ENCODE measurements around the gene CHRND. TPM values are rescaled to one million over a fixed set of nuclear protein-coding genes. Genes with fewer than 3 reads are reported as not detected.

Gene CHRND
- total RNA-seq, 4 donors from 2014 or later: not detected

GRCh38 chr2:232493701-232494474 is 32.1 kb upstream of the CHRND start:
- no peak for ATAC-seq (ENCODE audit: low FRiP score)
- no peak for DNase-seq (ENCODE audit: low spot score)
- TF ChIP-seq, protein P1, sequence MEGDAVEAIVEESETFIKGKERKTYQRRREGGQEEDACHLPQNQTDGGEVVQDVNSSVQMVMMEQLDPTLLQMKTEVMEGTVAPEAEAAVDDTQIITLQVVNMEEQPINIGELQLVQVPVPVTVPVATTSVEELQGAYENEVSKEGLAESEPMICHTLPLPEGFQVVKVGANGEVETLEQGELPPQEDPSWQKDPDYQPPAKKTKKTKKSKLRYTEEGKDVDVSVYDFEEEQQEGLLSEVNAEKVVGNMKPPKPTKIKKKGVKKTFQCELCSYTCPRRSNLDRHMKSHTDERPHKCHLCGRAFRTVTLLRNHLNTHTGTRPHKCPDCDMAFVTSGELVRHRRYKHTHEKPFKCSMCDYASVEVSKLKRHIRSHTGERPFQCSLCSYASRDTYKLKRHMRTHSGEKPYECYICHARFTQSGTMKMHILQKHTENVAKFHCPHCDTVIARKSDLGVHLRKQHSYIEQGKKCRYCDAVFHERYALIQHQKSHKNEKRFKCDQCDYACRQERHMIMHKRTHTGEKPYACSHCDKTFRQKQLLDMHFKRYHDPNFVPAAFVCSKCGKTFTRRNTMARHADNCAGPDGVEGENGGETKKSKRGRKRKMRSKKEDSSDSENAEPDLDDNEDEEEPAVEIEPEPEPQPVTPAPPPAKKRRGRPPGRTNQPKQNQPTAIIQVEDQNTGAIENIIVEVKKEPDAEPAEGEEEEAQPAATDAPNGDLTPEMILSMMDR (IDR thresholded peaks at IDR 0.05): no peak

DNA sequence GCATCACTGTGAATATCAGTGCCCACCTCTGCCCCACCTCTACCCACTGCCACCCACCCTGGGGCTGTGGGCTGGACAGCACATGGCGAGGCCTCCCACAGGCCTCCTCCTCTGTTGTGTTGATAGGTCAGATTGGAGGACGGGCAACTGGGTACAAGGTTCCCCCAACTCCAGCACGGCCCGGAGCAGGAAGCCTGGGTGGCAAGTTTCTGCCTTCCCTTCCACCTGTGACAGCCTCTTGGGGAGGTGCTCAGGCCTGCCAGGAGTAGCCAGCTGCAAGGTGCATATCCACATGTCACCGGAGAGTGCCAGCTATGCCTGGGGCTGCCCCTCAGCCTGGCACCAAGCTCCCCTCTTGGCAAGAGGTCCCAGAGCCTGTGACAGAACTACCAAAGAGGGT is 31.4 kb upstream of the CHRND start:
- TF ChIP-seq, protein P1 (IDR thresholded peaks at IDR 0.05): no peak
- no peak for DNase-seq (ENCODE audit: low spot score)
- no peak for ATAC-seq (ENCODE audit: low FRiP score)

DNA sequence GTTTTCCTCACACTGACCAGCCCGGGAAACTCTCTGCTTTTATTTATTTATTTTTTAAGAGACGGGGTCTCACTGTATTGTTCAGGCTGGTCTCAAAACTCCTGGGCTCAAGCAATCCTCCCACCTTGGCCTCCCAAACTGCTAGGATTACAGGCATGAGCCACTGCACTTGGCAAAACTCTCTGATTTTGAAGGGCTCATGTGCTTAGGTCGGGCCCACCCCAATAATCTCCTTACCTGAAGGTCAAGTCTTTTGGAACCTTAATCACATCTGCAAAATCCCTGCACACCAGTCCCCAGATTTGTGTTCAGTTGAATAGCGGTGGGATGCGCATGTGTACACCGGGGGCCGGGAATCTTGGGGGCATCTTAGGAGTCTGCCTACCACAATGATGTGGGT is 30.7 kb upstream of the CHRND start:
- ATAC-seq (ENCODE audit: low FRiP score) (no peak), DNase-seq (ENCODE audit: low spot score) (no peak)
- TF ChIP-seq, protein P1 (IDR thresholded peaks at IDR 0.05): no peak

DNA sequence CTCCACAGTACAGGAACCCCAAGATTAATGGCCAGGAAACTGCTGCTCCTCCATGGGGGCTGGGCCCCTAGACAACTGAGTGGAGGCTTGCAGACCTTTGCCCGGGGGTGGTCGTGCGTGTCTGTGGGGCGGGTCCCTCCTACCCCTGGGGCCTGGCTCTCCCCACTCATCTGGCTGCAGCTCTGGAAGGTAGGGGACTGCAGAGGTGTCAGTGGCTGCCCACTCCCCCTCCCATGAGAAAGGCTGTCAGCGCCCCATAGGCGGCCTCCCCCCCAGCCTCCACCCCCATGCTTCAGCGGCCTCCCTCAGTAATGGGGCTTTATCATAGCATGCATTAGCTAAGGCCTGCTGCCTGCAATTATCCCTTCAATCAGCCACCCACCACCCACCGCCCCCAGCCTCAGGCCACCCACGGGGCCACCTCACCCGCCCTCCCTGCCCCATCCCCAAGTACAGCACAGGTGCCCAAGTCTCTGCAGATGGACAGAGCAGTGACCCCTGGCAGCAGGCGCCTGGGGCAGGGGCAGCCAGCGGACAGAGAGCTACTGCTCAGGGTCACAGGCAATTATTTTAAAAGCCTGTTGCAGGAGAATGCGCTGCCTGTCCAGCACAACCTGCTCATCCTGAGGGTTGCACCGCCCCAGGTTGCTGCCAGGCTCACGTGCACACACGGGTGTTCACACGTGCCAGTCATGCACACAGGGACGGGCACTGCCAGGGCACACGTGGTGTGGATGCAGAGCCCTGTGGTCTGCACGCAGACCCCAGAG is 29.3 kb upstream of the CHRND start:
- ATAC-seq (ENCODE audit: low FRiP score): no peak
- no peak for DNase-seq (ENCODE audit: low spot score)

DNA sequence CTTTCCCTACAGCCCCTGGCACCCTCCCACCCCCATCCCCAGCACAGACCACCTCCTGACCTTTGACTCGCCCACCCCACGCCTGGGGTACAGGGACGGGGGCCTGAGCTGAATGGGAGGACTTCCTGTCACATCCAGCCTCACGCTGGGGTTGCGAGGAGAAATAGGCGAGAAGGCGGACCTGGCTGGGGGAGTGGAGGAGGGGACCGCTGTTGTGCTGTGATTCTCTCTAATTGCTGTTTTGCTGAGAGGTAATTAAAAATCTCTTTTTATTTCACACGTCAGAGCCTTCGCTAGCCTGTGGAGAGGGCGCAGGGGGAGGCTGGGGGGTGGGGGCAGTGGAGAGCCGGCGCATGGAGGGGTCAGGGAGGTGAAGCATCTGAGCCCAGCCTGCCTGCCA is 28.6 kb upstream of the CHRND start:
- ATAC-seq (ENCODE audit: low FRiP score) (no peak), DNase-seq (ENCODE audit: low spot score) (no peak)
- TF ChIP-seq, protein P1 (IDR thresholded peaks at IDR 0.05): no peak

More for the DNA sequence above, 29.3 kb upstream of the CHRND start:
- TF ChIP-seq, protein P1 (IDR thresholded peaks at IDR 0.05): no peak

DNA sequence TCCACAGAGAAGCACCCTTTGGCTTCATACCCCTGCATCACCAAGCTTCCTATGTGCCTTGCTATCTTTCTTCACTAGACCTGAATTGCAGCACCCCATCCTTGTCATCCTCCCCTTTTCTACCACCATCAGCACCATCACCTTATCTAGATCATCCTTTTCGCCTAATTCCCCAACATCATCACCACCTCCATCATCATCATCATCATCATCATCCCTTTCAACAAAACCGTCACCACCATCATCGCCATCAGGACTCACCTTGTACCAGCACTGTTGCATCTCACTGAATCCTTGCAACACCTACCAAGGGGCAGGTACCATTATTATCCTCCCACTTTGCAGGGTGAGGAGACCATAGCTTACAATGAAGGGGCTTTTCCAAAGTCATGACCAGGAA is 27.5 kb upstream of the CHRND start:
- TF ChIP-seq, protein P1 (IDR thresholded peaks at IDR 0.05): no peak
- ATAC-seq (ENCODE audit: low FRiP score) (no peak), DNase-seq (ENCODE audit: low spot score) (no peak)

All from omental fat pad (tissue), 4 donors.